ENCODE results near the gene LHFPL6. TPM values are rescaled to one million over a fixed set of nuclear protein-coding genes. Genes with fewer than 3 reads are reported as not detected.
A peak's percentile ranks its signal among the peaks of the same experiment; 100 is the strongest.

Gene LHFPL6
- total RNA-seq, 1 donor from 2014 or later: 31.4 TPM

GRCh38 chr13:39600766-39601165 lies 2.2 kb downstream of the LHFPL6 start:
- Mint-ChIP-seq H3K4me1 (ENCODE audit: low read depth, unreplicated experiment) (peaks cover 33% of the 10 kb centered on the region), H3K9me3 (ENCODE audit: unreplicated experiment) (no peaks in the 10 kb centered on the region), H3K4me3 (ENCODE audit: unreplicated experiment) (peak overlapping the region; percentile 90), H3K36me3 (ENCODE audit: low read depth, unreplicated experiment) (peaks cover 1% of the 10 kb centered on the region), H3K27me3 (ENCODE audit: low read depth, unreplicated experiment) (no peaks in the 10 kb centered on the region), H3K27ac (ENCODE audit: unreplicated experiment) (peak overlapping the region; percentile 50)
- Histone ChIP-seq H3K79me2 (ENCODE audit: insufficient read depth, low read length) (peaks cover 49% of the 10 kb centered on the region), H4K20me1 (ENCODE audit: insufficient read depth, low read length) (peaks cover 4% of the 10 kb centered on the region), H3K27me3 (ENCODE audit: insufficient read depth, low read length) (no peaks in the 10 kb centered on the region), H3K9ac (ENCODE audit: low read length) (no peak overlapping the region), H3K36me3 (ENCODE audit: insufficient read depth, low read length) (peaks cover 3% of the 10 kb centered on the region), H3K9me3 (ENCODE audit: insufficient read depth, low read depth, low read length) (no peaks in the 10 kb centered on the region), H3K27ac (ENCODE audit: low read depth, low read length) (no peak overlapping the region), H3K4me2 (ENCODE audit: low read length) (peak overlapping the region; percentile 91), H3K4me1 (ENCODE audit: insufficient read depth, low read length) (peaks cover 29% of the 10 kb centered on the region), H2AFZ (ENCODE audit: low read depth, low read length) (no peak overlapping the region), H3K4me3 (ENCODE audit: insufficient read depth, low read depth, low read length) (peak overlapping the region; percentile 32)
- DNase-seq (ENCODE audit: low read depth): no peak
- FAIRE-seq: no peak
- TF ChIP-seq EZH2 (IDR thresholded peaks at IDR 0.05; ENCODE audit: insufficient read depth, low read length) (no peak), CTCF (IDR thresholded peaks at IDR 0.05; ENCODE audit: insufficient read depth, low read depth, low read length) (no peak)

GRCh38 chr13:39599842-39600241 lies 3.2 kb downstream of the LHFPL6 start:
- Mint-ChIP-seq H3K27ac (ENCODE audit: unreplicated experiment) (no peak overlapping the region), H3K4me1 (ENCODE audit: low read depth, unreplicated experiment) (peaks cover 33% of the 10 kb centered on the region)

More at GRCh38 chr13:39599842-39600241, 3.2 kb downstream of the LHFPL6 start:
- H3K9me3 ChIP-seq (ENCODE audit: insufficient read depth, low read depth, low read length): no peaks in the 10 kb centered on the region
- Mint-ChIP-seq H3K27me3 (ENCODE audit: low read depth, unreplicated experiment) (no peaks in the 10 kb centered on the region), H3K36me3 (ENCODE audit: low read depth, unreplicated experiment) (peaks cover 1% of the 10 kb centered on the region), H3K4me3 (ENCODE audit: unreplicated experiment) (peak overlapping the region; percentile 51), H3K9me3 (ENCODE audit: unreplicated experiment) (peaks cover 2% of the 10 kb centered on the region)
- no peak overlapping the region for H3K4me3 ChIP-seq (ENCODE audit: insufficient read depth, low read depth, low read length)
- no peak overlapping the region for H2AFZ ChIP-seq (ENCODE audit: low read depth, low read length)
- peaks cover 4% of the 10 kb centered on the region for H4K20me1 ChIP-seq (ENCODE audit: insufficient read depth, low read length)
- H3K27ac ChIP-seq (ENCODE audit: low read depth, low read length): no peak overlapping the region
- peaks cover 29% of the 10 kb centered on the region for H3K4me1 ChIP-seq (ENCODE audit: insufficient read depth, low read length)
- no peak overlapping the region for H3K9ac ChIP-seq (ENCODE audit: low read length)
- no peak for TF ChIP-seq EZH2 (IDR thresholded peaks at IDR 0.05; ENCODE audit: insufficient read depth, low read length)
- TF ChIP-seq CTCF (IDR thresholded peaks at IDR 0.05; ENCODE audit: insufficient read depth, low read depth, low read length): no peak
- peaks cover 57% of the 10 kb centered on the region for H3K79me2 ChIP-seq (ENCODE audit: insufficient read depth, low read length)
- peak; percentile 39 for FAIRE-seq
- no peak for DNase-seq (ENCODE audit: low read depth)
- peaks cover 5% of the 10 kb centered on the region for H3K36me3 ChIP-seq (ENCODE audit: insufficient read depth, low read length)
- H3K27me3 ChIP-seq (ENCODE audit: insufficient read depth, low read length): no peaks in the 10 kb centered on the region
- H3K4me2 ChIP-seq (ENCODE audit: low read length): peak overlapping the region; percentile 57

Data from astrocyte (in vitro differentiated cells and primary cell).